Endothelial cell of umbilical vein (primary cell): ENCODE results near the gene TPD52L2. TPM values are rescaled to one million over a fixed set of nuclear protein-coding genes. Genes with fewer than 3 reads are reported as not detected.

Experiments used
- BruUV-seq: library from RNA; stranded (reverse); fragments of 400-500 nt; replicated peaks from 2 replicates; lab custom pipeline; 2021; lab: Mats Ljungman, UMichigan
- CTCF ChIA-PET: fragments of 300-600, 350-600 bp; sonication (Branson Sonifier 250); formaldehyde crosslinking; loops from one replicate; lab custom pipeline; 2021; ENCODE audit warnings: antibody characterized with exemption, inconsistent platforms; lab: Charles Lee
- POLR2A ChIA-PET: fragments of 300-600, 350-600 bp; sonication (Branson Sonifier 250); formaldehyde crosslinking; loops from one replicate; lab custom pipeline; 2021; ENCODE audit warnings: antibody characterized with exemption, inconsistent platforms; lab: Charles Lee
- DNase-seq: peaks from one replicate; pipeline ENCODE4 v3.0.0-alpha.2; 2011; ENCODE audit warnings: low read depth, low spot score
- FAIRE-seq: peaks from 2 replicates; lab custom pipeline; 2011; peaks lifted over from hg19 to GRCh38; lab: Jason Lieb, UNC
- H2AFZ ChIP-seq: 2 replicates; pipeline ENCODE4 v1.6.0; 2012; ENCODE audit warnings: low read depth, low read length, control low read depth, inconsistent platforms
- H3K27ac ChIP-seq: 2 replicates; pipeline ENCODE4 v1.5.1; 2011; ENCODE audit warnings: low read depth, mild to moderate bottlenecking, control low read depth, low read length, moderate library complexity; ENCODE audit not compliant: insufficient read depth
- H3K27me3 ChIP-seq, 2 experiments: 2 replicates each; pipeline versions ENCODE4 v1.6.0 to v1.6.1; 2011; ENCODE audit warnings: low read length in 2 of 2, mixed read lengths in 1 of 2; ENCODE audit not compliant: control insufficient read depth in 2 of 2, insufficient read depth in 2 of 2
- H3K36me3 ChIP-seq, 2 experiments: 2 replicates in 1 of 2; 3 replicates in 1 of 2; pipeline ENCODE4 v1.5.1; 2011; ENCODE audit warnings: low read length in 2 of 2, mild to moderate bottlenecking in 1 of 2, moderate library complexity in 1 of 2; ENCODE audit not compliant: control insufficient read depth in 2 of 2, insufficient read depth in 2 of 2; ENCODE audit errors: extremely low read depth in 1 of 2
- H3K4me1 ChIP-seq: 3 replicates; pipeline ENCODE4 v1.5.1; 2011; ENCODE audit warnings: mild to moderate bottlenecking, low read length; ENCODE audit not compliant: control insufficient read depth, insufficient read depth; ENCODE audit errors: extremely low read depth
- H3K4me2 ChIP-seq: 2 replicates; pipeline ENCODE4 v1.6.1; 2011; ENCODE audit warnings: low read length, control low read depth, mixed read lengths; ENCODE audit not compliant: insufficient read depth
- H3K4me3 ChIP-seq, 3 experiments: fragments of 200-600 bp in 1 of 3; sonication (generic), shearing (Covaris generic) in 1 of 3; replicated peaks in 1 of 3; 2 replicates each; pipeline ENCODE4 v1.5.1; 2011 to 2016; ENCODE audit warnings: control low read depth in 3 of 3, low read length in 3 of 3, mild to moderate bottlenecking in 2 of 3, inconsistent platforms in 1 of 3, low read depth in 1 of 3, moderate library complexity in 1 of 3; ENCODE audit not compliant: insufficient read depth in 1 of 3
- H3K79me2 ChIP-seq: 2 replicates; pipeline ENCODE4 v1.6.0; 2012; ENCODE audit warnings: low read length, inconsistent platforms; ENCODE audit not compliant: control insufficient read depth, insufficient read depth
- H3K9ac ChIP-seq: replicated peaks from 2 replicates; pipeline ENCODE3; 2011; ENCODE audit warnings: low read length, control low read depth; ENCODE audit not compliant: insufficient read depth; ENCODE audit errors: extremely low read depth
- H3K9me1 ChIP-seq: replicated peaks from 3 replicates; pipeline ENCODE4 v1.6.0; 2011; ENCODE audit warnings: mild to moderate bottlenecking, low read length; ENCODE audit not compliant: control insufficient read depth, insufficient read depth; ENCODE audit errors: extremely low read depth
- H3K9me3 ChIP-seq: replicated peaks from 2 replicates; pipeline ENCODE4 v1.5.1; 2012; ENCODE audit warnings: low read length, inconsistent platforms; ENCODE audit not compliant: control insufficient read depth, insufficient read depth
- H4K20me1 ChIP-seq: replicated peaks from 2 replicates; pipeline ENCODE3; 2011; ENCODE audit warnings: mild to moderate bottlenecking, low read length; ENCODE audit not compliant: control insufficient read depth, insufficient read depth; ENCODE audit errors: extremely low read depth
- CTCF ChIP-seq, 2 donors: IDR thresholded peaks; 1 replicate in 1 of 2; 2 replicates in 1 of 2; pipeline ENCODE4 v1.5.1; 2011; ENCODE audit warnings: low read length in 2 of 2, mild to moderate bottlenecking in 2 of 2, moderate library complexity in 2 of 2, control low read depth in 1 of 2, inconsistent platforms in 1 of 2, low read depth in 1 of 2; ENCODE audit not compliant: insufficient read depth in 1 of 2; ENCODE audit errors: extremely low read depth in 1 of 2
- EZH2 ChIP-seq: IDR thresholded peaks from 2 replicates; pipeline ENCODE4 v1.6.1; 2012; ENCODE audit warnings: borderline replicate concordance, low read depth, mild to moderate bottlenecking, moderate library complexity, low read length, inconsistent platforms; ENCODE audit not compliant: severe bottlenecking
- FOS ChIP-seq: IDR thresholded peaks from 2 replicates; pipeline ENCODE4 v1.6.1; 2011; ENCODE audit warnings: mild to moderate bottlenecking, low read length, moderate library complexity, borderline replicate concordance; ENCODE audit not compliant: insufficient read depth
- GATA2 ChIP-seq: IDR thresholded peaks from 2 replicates; pipeline ENCODE4 v1.7.0; 2011; ENCODE audit warnings: low read depth, mild to moderate bottlenecking, moderate library complexity, mixed read lengths, low read length; ENCODE audit not compliant: insufficient read length, insufficient read depth
- JUN ChIP-seq: IDR thresholded peaks from 2 replicates; pipeline ENCODE4 v1.6.1; 2011; ENCODE audit warnings: borderline replicate concordance, low read depth; ENCODE audit not compliant: insufficient read length, insufficient read depth
- MAX ChIP-seq: IDR thresholded peaks from 2 replicates; pipeline ENCODE4 v1.6.1; 2011; ENCODE audit not compliant: insufficient read depth, insufficient read length
- MYC ChIP-seq: IDR thresholded peaks from one replicate; pipeline ENCODE4 v1.6.1; 2011; ENCODE audit warnings: mild to moderate bottlenecking, low read depth, low read length
- POLR2A ChIP-seq: IDR thresholded peaks from 2 replicates; pipeline ENCODE4 v1.6.1; 2012; ENCODE audit warnings: low read depth, mild to moderate bottlenecking, control low read depth, low read length
- POLR2AphosphoS5 ChIP-seq: IDR thresholded peaks from 2 replicates; pipeline ENCODE4 v1.6.1; 2012; ENCODE audit warnings: low read depth, mild to moderate bottlenecking, control low read depth, low read length, moderate library complexity; ENCODE audit not compliant: insufficient read depth
- dilution Hi-C: fragments of 300-500 bp; cut with MboI; formaldehyde crosslinking; loops from one replicate; pipeline ENCODE4 v1.15.0; 2019; ENCODE audit warnings: low sequenced_read_pairs; ENCODE audit not compliant: extremely low pct_ligation_motif_present
- intact Hi-C: fragments of 100-400 bp; cut with micrococcal nuclease; formaldehyde crosslinking; loops from one replicate; pipeline ENCODE4 v1.10.0; 2022
- polyA plus RNA-seq, 4 experiments: library from polyadenylated mRNA; depleted of rRNA in 3 of 4; stranded (reverse) in 3 of 4; unstranded in 1 of 4; fragments of >200 nt; gene quantifications; 2 replicates each; pipeline versions ENCODE4 v1.2.1 to v1.2.3, GENCODE V29; 2011 to 2012; ENCODE audit warnings: missing spikeins in 1 of 4
- total RNA-seq: library from RNA; stranded (reverse); gene quantifications from 2 replicates; pipeline ENCODE4 v1.2.3, GENCODE V29; 2021

The TPD52L2 gene
- total and polyA plus RNA-seq, 2 donors (not counting 3 experiments of a cell fraction or from before 2014, with no cell fraction given): 123 to 142 TPM

GRCh38 chr20:63840405-63840828, 24.7 kb upstream of the TPD52L2 start:
- no peak overlapping the region for H3K27ac ChIP-seq
- ChIA-PET POLR2A (no interaction called here), CTCF (no interaction called here)
- H3K9ac ChIP-seq: no peak overlapping the region
- no peaks in the 10 kb centered on the region for H3K36me3 ChIP-seq
- DNase-seq (no peak), FAIRE-seq (no peak)
- no peak overlapping the region for H3K4me2 ChIP-seq
- H3K9me1 ChIP-seq: no peaks in the 10 kb centered on the region
- no peaks in the 10 kb centered on the region for H3K9me3 ChIP-seq
- H4K20me1 ChIP-seq: no peaks in the 10 kb centered on the region
- intact Hi-C loops: no loop called here
- no peak overlapping the region for H3K4me3 ChIP-seq
- no TSS peak for BruUV-seq
- dilution Hi-C loops: no loop called here
- TF ChIP-seq MYC: no peak
- H3K4me1 ChIP-seq: no peaks in the 10 kb centered on the region
- no peak overlapping the region for H2AFZ ChIP-seq
- no peaks in the 10 kb centered on the region for H3K27me3 ChIP-seq
- H3K79me2 ChIP-seq: no peaks in the 10 kb centered on the region

GRCh38 chr20:63842258-63842657, 22.8 kb upstream of the TPD52L2 start:
- no peak for TF ChIP-seq FOS
- no peak for TF ChIP-seq EZH2
- no peak for TF ChIP-seq CTCF (IDR thresholded peaks at IDR 0.05; ENCODE audit: extremely low read depth in 1 of 2, insufficient read depth in 1 of 2, low read depth in 1 of 2, low read length in 2 of 2)
- TF ChIP-seq POLR2AphosphoS5: no peak
- no peak for TF ChIP-seq MYC
- no peak for TF ChIP-seq GATA2
- TF ChIP-seq POLR2A: no peak
- TF ChIP-seq MAX: no peak
- TF ChIP-seq JUN: no peak
- Histone ChIP-seq H3K9me1 (no peaks in the 10 kb centered on the region), H2AFZ (no peak overlapping the region), H3K36me3 (no peaks in the 10 kb centered on the region), H4K20me1 (no peaks in the 10 kb centered on the region), H3K27me3 (no peaks in the 10 kb centered on the region), H3K4me2 (no peak overlapping the region), H3K9me3 (no peaks in the 10 kb centered on the region), H3K4me3 (no peak overlapping the region), H3K27ac (no peak overlapping the region), H3K4me1 (peaks cover 13% of the 10 kb centered on the region), H3K79me2 (no peaks in the 10 kb centered on the region), H3K9ac (no peak overlapping the region)
- dilution Hi-C loops: no loop called here
- no TSS peak for BruUV-seq
- ChIA-PET CTCF (no interaction called here), POLR2A (no interaction called here)
- FAIRE-seq (no peak), DNase-seq (no peak)
- intact Hi-C loops: no loop called here
